OCI-LY3 (cell line): ENCODE data around the gene ZNF496.
"Not testable (repeated sequence)": the region's sequence is repeated elsewhere in the genome, so short reads cannot be mapped to it uniquely, and the experiment has no call there.

Experiments used
- CTCF ChIP-seq: fragments of 200-600, 300-600 bp; sonication (generic); IDR thresholded peaks from 2 replicates; pipeline ENCODE4 v1.5.1; 2014; ENCODE audit warnings: antibody characterized with exemption, low read length, low read depth
- EZH2phosphoT487 ChIP-seq: fragments of 200-600 bp; shearing (Covaris generic); IDR thresholded peaks from 2 replicates; pipeline ENCODE4 v1.6.1; 2018; ENCODE audit warnings: antibody characterized with exemption, mixed run types, low read depth

GRCh38 chr1:247289274-247289892 is 42.3 kb downstream of the ZNF496 start:
- TF ChIP-seq EZH2phosphoT487, CTCF: not testable (repeated sequence)
